ENCODE data around the gene RPS8. TPM values are rescaled to one million over a fixed set of nuclear protein-coding genes. Genes with fewer than 3 reads are reported as not detected.
"Not testable (repeated sequence)": the region's sequence is repeated elsewhere in the genome, so short reads cannot be mapped to it uniquely, and the experiment has no call there.

The RPS8 gene
- total and polyA plus RNA-seq, 4 donors, result 1,445 to 3,558 (median 1,692) TPM

GRCh38 chr1:44811234-44811633, 35.9 kb downstream of the RPS8 start:
- peaks cover 0 to 5% (median 0%) of the 10 kb centered on the region in 4 donors for H3K36me3 ChIP-seq (ENCODE audit: control insufficient read depth in 4 of 4, insufficient read depth in 4 of 4, low read length in 4 of 4)
- H3K4me1 ChIP-seq (ENCODE audit: control insufficient read depth in 5 of 5, insufficient read depth in 5 of 5, low read length in 5 of 5), result peaks cover 11 to 54% (median 50%) of the 10 kb centered on the region in 5 donors
- 82 to 90% methylated on average over 8 of the region's 8 CpGs for WGBS, 2 donors
- H3K4me3 ChIP-seq, result no peak overlapping the region
- peak overlapping the region; percentile 5 to 26 for H3K27ac ChIP-seq (ENCODE audit: low read depth in 1 of 2, low read length in 1 of 2)
- H3K9ac ChIP-seq (ENCODE audit: insufficient read depth in 1 of 2, low read length in 2 of 2), result no peak overlapping the region
- no peaks in the 10 kb centered on the region for H3K9me3 ChIP-seq (ENCODE audit: control insufficient read depth in 4 of 4, insufficient read depth in 3 of 4, low read length in 3 of 4)
- H3K27me3 ChIP-seq (ENCODE audit: control insufficient read depth in 3 of 3, insufficient read depth in 3 of 3, low read length in 2 of 3), result no peaks in the 10 kb centered on the region
- no peak for DNase-seq
- no peak for ATAC-seq (ENCODE audit: insufficient read depth, low FRiP score)
- TF ChIP-seq CTCF (IDR thresholded peaks at IDR 0.05; ENCODE audit: control extremely low read depth, extremely low read depth), result no peak

GRCh38 chr1:44812822-44813543, 37.6 kb downstream of the RPS8 start:
- 67 to 73% methylated on average over 48 of the region's 48 CpGs for WGBS, 2 donors
- Histone ChIP-seq H3K36me3 (ENCODE audit: control insufficient read depth in 4 of 4, insufficient read depth in 4 of 4, low read length in 4 of 4) (no peaks in the 10 kb centered on the region), H3K9ac (ENCODE audit: insufficient read depth in 1 of 2, low read length in 2 of 2) (no peak overlapping the region), H3K27me3 (ENCODE audit: control insufficient read depth in 3 of 3, insufficient read depth in 3 of 3, low read length in 2 of 3) (no peaks in the 10 kb centered on the region), H3K4me1 (ENCODE audit: control insufficient read depth in 5 of 5, insufficient read depth in 5 of 5, low read length in 5 of 5) (peaks cover 6 to 41% (median 36%) of the 10 kb centered on the region in 5 donors), H3K27ac (ENCODE audit: low read depth in 1 of 2, low read length in 1 of 2) (peak overlapping the region; percentile 87 to 96), H3K4me3 (peak overlapping the region; percentile 40), H3K9me3 (ENCODE audit: control insufficient read depth in 4 of 4, insufficient read depth in 3 of 4, low read length in 3 of 4) (no peaks in the 10 kb centered on the region)
- no peak for ATAC-seq (ENCODE audit: insufficient read depth, low FRiP score)
- no peak for DNase-seq
- no peak for TF ChIP-seq CTCF (IDR thresholded peaks at IDR 0.05; ENCODE audit: control extremely low read depth, extremely low read depth)

GRCh38 chr1:44815926-44816325, 40.6 kb downstream of the RPS8 start:
- not testable (repeated sequence) for H3K4me3 ChIP-seq; ATAC-seq (ENCODE audit: insufficient read depth, low FRiP score); H3K27ac ChIP-seq (ENCODE audit: low read depth in 1 of 2, low read length in 1 of 2); H3K27me3 ChIP-seq (ENCODE audit: control insufficient read depth in 3 of 3, insufficient read depth in 3 of 3, low read length in 2 of 3); H3K36me3 ChIP-seq (ENCODE audit: control insufficient read depth in 4 of 4, insufficient read depth in 4 of 4, low read length in 4 of 4); H3K9me3 ChIP-seq (ENCODE audit: control insufficient read depth in 4 of 4, insufficient read depth in 3 of 4, low read length in 3 of 4); H3K9ac ChIP-seq (ENCODE audit: insufficient read depth in 1 of 2, low read length in 2 of 2); DNase-seq
- H3K4me1 ChIP-seq (ENCODE audit: control insufficient read depth in 5 of 5, insufficient read depth in 5 of 5, low read length in 5 of 5), result peaks cover 0 to 33% (median 12%) of the 10 kb centered on the region in 5 donors
- 94 to 98% methylated on average over 9 of the region's 9 CpGs for WGBS, 2 donors

- ATAC-seq (ENCODE audit: insufficient read depth, low FRiP score) (no peak), DNase-seq (no peak)
- 94 to 97% methylated on average over 2 of the region's 2 CpGs for WGBS, 2 donors
- Histone ChIP-seq H3K4me3 (no peak overlapping the region), H3K9ac (ENCODE audit: insufficient read depth in 1 of 2, low read length in 2 of 2) (no peak overlapping the region), H3K27ac (ENCODE audit: low read depth in 1 of 2, low read length in 1 of 2) (no peak overlapping the region), H3K36me3 (ENCODE audit: control insufficient read depth in 4 of 4, insufficient read depth in 4 of 4, low read length in 4 of 4) (no peaks in the 10 kb centered on the region), H3K4me1 (ENCODE audit: control insufficient read depth in 5 of 5, insufficient read depth in 5 of 5, low read length in 5 of 5) (peaks cover 0 to 33% (median 12%) of the 10 kb centered on the region in 5 donors), H3K27me3 (ENCODE audit: control insufficient read depth in 3 of 3, insufficient read depth in 3 of 3, low read length in 2 of 3) (no peaks in the 10 kb centered on the region), H3K9me3 (ENCODE audit: control insufficient read depth in 4 of 4, insufficient read depth in 3 of 4, low read length in 3 of 4) (no peaks in the 10 kb centered on the region)
- TF ChIP-seq CTCF (IDR thresholded peaks at IDR 0.05; ENCODE audit: control extremely low read depth, extremely low read depth), result no peak
These were observed 42.0 kb downstream of the RPS8 start for GRCh38 chr1:44817307-44817706.

All from lung (tissue), 12 donors.